Measurements from ENCODE around the gene DNAH10.

GRCh38 chr12:123919980-123920360 lies 157.9 kb downstream of the DNAH10 start:
- TF ChIP-seq POLR2AphosphoS5 (IDR thresholded peaks at IDR 0.05; ENCODE audit: low read depth, low read length) (no peak), CTCF (IDR thresholded peaks at IDR 0.05) (no peak)
